AG04450 (cell line): Measurements from ENCODE around the gene FNIP2. TPM values are rescaled to one million over a fixed set of nuclear protein-coding genes. Genes with fewer than 3 reads are reported as not detected.
"Not testable (repeated sequence)": the region's sequence is repeated elsewhere in the genome, so short reads cannot be mapped to it uniquely, and the experiment has no call there.

Experiments used
- CTCF ChIA-PET: fragments of 300-600, 350-600 bp; formaldehyde crosslinking; extraction: SDS; loops from one replicate; lab custom pipeline; 2022; ENCODE audit warnings: antibody characterized with exemption, inconsistent platforms; lab: Charles Lee
- POLR2A ChIA-PET: fragments of 350-600 bp; formaldehyde crosslinking; extraction: SDS; loops from one replicate; lab custom pipeline; 2021; ENCODE audit warnings: antibody characterized with exemption, inconsistent platforms; lab: Yijun Ruan, JAX
- DNase-seq: peaks from one replicate; pipeline ENCODE4 v3.0.0-alpha.2; 2011; ENCODE audit warnings: low read depth, low spot score
- H3K27ac ChIP-seq: one replicate; pipeline ENCODE4 v1.5.1; 2012; ENCODE audit warnings: low read depth, low read length, control low read depth
- H3K27me3 ChIP-seq: one replicate; pipeline ENCODE4 v1.6.0; 2012; ENCODE audit warnings: low read length; ENCODE audit not compliant: control insufficient read depth, insufficient read depth
- H3K4me3 ChIP-seq: 2 replicates; pipeline ENCODE4 v1.5.1; 2011; ENCODE audit warnings: mild to moderate bottlenecking, low read depth, low read length, control low read depth
- H3K9me3 ChIP-seq: 2 replicates; pipeline ENCODE4 v1.5.1; 2012; ENCODE audit warnings: low read length; ENCODE audit not compliant: control insufficient read depth, insufficient read depth
- polyA plus RNA-seq: library from polyadenylated mRNA; depleted of rRNA; stranded (reverse); fragments of >200 nt; gene quantifications from 2 replicates; pipeline ENCODE4 v1.2.3, GENCODE V29; 2011
- TF ChIP-seq, protein P1 (sequence below): IDR thresholded peaks from 2 replicates; pipeline ENCODE4 v1.5.1; 2011; ENCODE audit warnings: low read depth, low read length, control low read depth, inconsistent platforms

The FNIP2 gene
- polyA plus RNA-seq, 1 experiment: 8.4 TPM

- no peak for DNase-seq
- Histone ChIP-seq H3K27me3 (no peaks in the 10 kb centered on the region), H3K27ac (no peak overlapping the region), H3K4me3 (no peak overlapping the region), H3K9me3 (no peaks in the 10 kb centered on the region)
- TF ChIP-seq, protein P1, sequence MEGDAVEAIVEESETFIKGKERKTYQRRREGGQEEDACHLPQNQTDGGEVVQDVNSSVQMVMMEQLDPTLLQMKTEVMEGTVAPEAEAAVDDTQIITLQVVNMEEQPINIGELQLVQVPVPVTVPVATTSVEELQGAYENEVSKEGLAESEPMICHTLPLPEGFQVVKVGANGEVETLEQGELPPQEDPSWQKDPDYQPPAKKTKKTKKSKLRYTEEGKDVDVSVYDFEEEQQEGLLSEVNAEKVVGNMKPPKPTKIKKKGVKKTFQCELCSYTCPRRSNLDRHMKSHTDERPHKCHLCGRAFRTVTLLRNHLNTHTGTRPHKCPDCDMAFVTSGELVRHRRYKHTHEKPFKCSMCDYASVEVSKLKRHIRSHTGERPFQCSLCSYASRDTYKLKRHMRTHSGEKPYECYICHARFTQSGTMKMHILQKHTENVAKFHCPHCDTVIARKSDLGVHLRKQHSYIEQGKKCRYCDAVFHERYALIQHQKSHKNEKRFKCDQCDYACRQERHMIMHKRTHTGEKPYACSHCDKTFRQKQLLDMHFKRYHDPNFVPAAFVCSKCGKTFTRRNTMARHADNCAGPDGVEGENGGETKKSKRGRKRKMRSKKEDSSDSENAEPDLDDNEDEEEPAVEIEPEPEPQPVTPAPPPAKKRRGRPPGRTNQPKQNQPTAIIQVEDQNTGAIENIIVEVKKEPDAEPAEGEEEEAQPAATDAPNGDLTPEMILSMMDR: no peak
- CTCF ChIA-PET: interaction anchor here (0.8 to 1.3 kb wide), 2 partner anchors 18 to 415 kb away, joined by 3 read pairs; no protein-coding TSS in a partner anchor
- POLR2A ChIA-PET: interaction anchor here (0.6 kb wide), 1 partner anchor 582 kb away, joined by 5 read pairs; no protein-coding TSS in a partner anchor
Observed at GRCh38 chr4:158788516-158788915, 19.7 kb downstream of the FNIP2 start.

- no peaks in the 10 kb centered on the region for H3K27me3 ChIP-seq
- H3K4me3 ChIP-seq: no peak overlapping the region
- POLR2A ChIA-PET: no interaction called here
- TF ChIP-seq, protein P1: no peak
- DNase-seq: no peak
- H3K9me3 ChIP-seq: no peaks in the 10 kb centered on the region
- no peak overlapping the region for H3K27ac ChIP-seq
- CTCF ChIA-PET: no interaction called here
Observed at GRCh38 chr4:158789853-158790252, 21.0 kb downstream of the FNIP2 start.

DNA sequence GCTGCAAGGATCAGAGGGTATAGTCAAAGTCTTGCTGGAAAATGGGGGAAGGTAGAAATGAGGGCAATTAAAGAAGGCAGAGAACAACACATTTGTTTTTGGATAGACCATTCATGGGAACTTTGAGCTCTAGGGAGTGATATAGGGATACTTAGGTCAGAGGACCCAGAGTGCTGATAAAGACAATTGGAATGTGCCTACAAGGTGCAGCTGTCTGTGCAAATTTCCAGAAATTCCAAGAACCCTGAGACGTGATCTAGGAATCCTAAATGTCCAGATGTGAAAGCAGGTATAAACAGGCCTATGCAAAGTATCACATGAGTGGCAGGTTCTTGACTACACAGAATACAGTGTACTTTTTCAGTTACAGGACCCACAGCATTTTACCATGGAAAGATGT lies 24.2 kb downstream of the FNIP2 start:
- Histone ChIP-seq H3K4me3 (no peak overlapping the region), H3K9me3 (no peaks in the 10 kb centered on the region), H3K27me3 (no peaks in the 10 kb centered on the region), H3K27ac (no peak overlapping the region)
- TF ChIP-seq, protein P1: no peak
- ChIA-PET POLR2A (interaction anchor here (0.5 kb wide), 1 partner anchor 37 kb away, joined by 7 read pairs; no protein-coding TSS in a partner anchor), CTCF (no interaction called here)
- DNase-seq: no peak

DNA sequence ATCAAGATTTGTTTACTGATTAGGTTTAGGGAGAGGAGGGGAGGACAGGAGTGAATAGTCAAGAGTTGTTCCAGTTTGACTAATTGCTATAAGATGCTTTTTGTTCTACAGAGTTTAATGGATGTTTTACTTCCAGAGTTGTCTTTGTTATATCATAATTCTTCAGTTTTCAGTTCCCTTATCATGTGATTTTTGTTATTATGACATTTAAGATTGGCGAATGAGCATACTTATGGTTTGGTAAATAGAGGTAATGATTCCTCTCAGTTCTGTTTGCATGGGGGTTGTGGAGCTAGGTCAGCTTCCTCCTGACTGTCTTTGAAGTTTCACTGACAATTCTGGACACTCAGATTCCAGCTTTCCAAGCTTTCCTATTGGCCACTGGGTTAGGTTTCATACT lies 24.6 kb downstream of the FNIP2 start:
- H3K27me3 ChIP-seq, H3K4me3 ChIP-seq, POLR2A ChIA-PET, DNase-seq, CTCF ChIA-PET, H3K9me3 ChIP-seq, H3K27ac ChIP-seq: not testable (repeated sequence)

- no peak overlapping the region for H3K27ac ChIP-seq
- POLR2A ChIA-PET: no interaction called here
- no peaks in the 10 kb centered on the region for H3K9me3 ChIP-seq
- CTCF ChIA-PET: interaction anchor here (0.6 to 0.7 kb wide), 3 partner anchors 10 to 399 kb away, joined by 3 to 4 read pairs (median 3); no protein-coding TSS in a partner anchor
- DNase-seq: no peak
- TF ChIP-seq, protein P1: no peak
- H3K4me3 ChIP-seq: no peak overlapping the region
- H3K27me3 ChIP-seq: no peaks in the 10 kb centered on the region
Observed at GRCh38 chr4:158796370-158797140, 27.7 kb downstream of the FNIP2 start.
